GM19043 (cell line): ENCODE data around the gene ATOX1.
A peak's percentile ranks its signal among the peaks of the same experiment; 100 is the strongest.
"Not testable (repeated sequence)": the region's sequence is repeated elsewhere in the genome, so short reads cannot be mapped to it uniquely, and the experiment has no call there.

Source experiments
- ATAC-seq: cut with Tn5 transposase; IDR thresholded peaks from one replicate; pipeline ENCODE4 v1.9.1; 2021; ENCODE audit warnings: low read depth; ENCODE audit not compliant: unreplicated experiment

ATOX1 gene, protein sequence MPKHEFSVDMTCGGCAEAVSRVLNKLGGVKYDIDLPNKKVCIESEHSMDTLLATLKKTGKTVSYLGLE

DNA sequence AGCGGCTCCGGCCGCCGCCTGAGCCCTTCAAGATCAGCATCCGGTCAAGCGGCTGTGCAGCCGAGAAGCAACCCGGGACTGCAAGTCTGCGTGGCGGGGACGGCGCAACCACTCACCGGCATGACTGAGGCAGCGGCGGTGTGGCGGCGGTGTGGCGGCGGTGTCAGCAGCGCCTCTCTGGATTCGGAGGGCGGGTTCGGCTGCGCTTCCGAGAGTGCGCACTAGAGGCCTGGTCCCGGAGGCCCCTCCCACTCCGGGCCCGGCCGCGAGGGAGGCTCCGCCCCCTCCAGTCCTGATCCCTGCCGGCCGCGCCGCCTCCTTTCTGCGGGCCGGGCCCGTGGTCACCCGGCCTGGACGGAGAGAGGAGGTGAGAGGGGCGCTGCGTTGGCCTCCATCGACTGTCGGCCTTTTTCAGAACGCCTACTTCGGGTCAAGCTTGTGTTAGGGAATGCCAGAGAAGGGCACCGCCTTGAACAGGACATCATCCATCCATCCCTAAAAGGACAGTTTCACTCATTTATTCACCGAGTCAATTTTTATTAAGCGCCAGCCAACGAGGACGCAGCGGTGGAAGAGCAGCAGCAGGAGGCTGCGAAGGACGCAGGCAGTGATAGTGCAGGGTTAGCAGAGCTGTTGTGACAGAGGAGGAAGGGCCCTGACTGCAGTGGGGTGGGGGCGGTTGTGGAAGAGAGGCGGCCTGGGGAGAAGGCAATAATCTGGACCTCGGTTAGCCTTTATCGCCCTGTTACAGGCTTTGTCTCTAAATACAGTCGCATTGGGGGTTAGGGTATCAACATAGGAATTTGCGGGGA is at the start of gene ATOX1:
Gene ATOX1 (minus strand): TSS at position 202 of the 812 bp plus-strand sequence. CDS start 80 bp downstream, at position 122.
- peak; percentile 97 for ATAC-seq

- ATAC-seq, result no peak
Observed at GRCh38 chr5:151805414-151806223, 47.2 kb upstream of the ATOX1 start.

DNA sequence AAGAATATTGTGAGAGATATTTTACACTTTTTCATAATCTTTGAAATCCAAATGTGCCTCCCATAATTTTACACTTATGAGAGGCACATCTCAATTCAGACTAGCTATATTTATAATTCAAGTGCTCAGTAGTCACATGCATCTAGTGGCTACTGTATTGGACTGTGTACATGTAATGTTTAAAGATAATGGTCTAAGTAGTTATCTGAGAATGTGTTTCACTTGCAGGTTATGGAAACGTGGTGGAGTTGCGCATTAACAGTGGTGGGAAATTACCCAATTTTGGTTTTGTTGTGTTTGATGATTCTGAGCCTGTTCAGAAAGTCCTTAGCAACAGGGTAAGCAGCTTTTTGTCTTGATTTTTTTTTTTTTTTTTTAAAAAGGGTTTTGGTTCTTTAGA is 42.1 kb upstream of the ATOX1 start:
- no peak for ATAC-seq

GRCh38 chr5:151799407-151799806 is 41.0 kb upstream of the ATOX1 start:
- no peak for ATAC-seq

- ATAC-seq, result no peak
Observed at GRCh38 chr5:151798674-151799073, 40.2 kb upstream of the ATOX1 start.

DNA sequence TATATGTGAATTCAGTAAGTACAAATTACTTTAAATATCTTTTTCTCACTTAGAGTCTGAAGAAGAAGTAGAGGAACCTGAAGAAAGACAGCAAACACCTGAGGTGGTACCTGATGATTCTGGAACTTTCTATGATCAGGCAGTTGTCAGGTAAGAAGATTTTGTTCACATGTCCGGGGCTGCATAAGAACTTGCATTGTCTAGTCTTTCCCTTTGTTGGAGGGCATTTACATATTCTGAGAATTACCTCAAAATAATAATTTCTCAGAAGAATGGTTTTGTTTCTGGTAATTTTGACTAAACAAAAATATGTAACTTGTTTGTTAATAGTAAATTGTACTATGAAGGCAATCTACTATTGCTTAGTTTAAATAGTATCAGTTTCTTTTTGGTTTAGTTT is 37.0 kb upstream of the ATOX1 start:
- no peak for ATAC-seq

GRCh38 chr5:151793358-151793757 is 34.9 kb upstream of the ATOX1 start:
- ATAC-seq, result no peak

DNA sequence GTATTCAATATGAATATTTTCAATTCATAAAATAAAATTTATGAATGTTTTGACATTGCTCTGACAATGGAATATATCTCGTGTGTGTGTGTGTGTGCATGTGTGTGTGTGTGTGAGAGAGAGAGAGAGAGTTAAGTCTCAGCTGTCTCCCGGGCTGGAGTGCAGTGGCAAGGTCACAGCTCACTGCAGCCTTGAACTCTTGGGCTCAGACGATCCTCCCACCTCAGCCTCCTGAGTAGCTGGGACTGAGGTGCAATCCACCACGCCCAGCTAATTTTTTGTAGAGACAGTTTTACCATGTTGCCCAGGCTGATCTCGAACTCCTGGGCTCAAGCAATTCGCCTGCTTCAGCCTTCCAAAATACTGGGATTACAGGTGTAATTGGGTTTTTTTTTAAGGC is 29.4 kb upstream of the ATOX1 start:
- ATAC-seq, result no peak

- ATAC-seq, result no peak
Observed at GRCh38 chr5:151786468-151786867, 28.0 kb upstream of the ATOX1 start.

- no peak for ATAC-seq
Observed at GRCh38 chr5:151784141-151784540, 25.7 kb upstream of the ATOX1 start.

GRCh38 chr5:151783664-151784063 is 25.2 kb upstream of the ATOX1 start:
- ATAC-seq, result not testable (repeated sequence)

DNA sequence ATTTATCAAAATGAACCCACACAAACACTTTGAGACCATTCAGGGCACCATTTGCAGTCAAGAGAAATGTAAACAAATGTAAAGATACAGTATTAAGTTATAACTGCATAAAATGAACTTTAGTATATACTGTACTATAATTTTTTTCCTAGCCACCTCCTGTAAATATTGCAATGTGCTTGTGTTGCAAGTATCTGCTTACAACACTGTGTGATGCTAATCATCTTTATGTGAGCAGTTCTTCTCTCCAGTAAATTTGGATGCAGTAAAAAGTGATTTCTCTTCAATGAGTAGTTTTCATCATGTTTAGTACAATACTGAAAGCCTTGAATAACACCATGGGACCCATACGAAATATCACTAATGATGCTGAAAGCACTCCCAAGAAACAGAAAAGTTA is 22.8 kb upstream of the ATOX1 start:
- ATAC-seq, result no peak

DNA sequence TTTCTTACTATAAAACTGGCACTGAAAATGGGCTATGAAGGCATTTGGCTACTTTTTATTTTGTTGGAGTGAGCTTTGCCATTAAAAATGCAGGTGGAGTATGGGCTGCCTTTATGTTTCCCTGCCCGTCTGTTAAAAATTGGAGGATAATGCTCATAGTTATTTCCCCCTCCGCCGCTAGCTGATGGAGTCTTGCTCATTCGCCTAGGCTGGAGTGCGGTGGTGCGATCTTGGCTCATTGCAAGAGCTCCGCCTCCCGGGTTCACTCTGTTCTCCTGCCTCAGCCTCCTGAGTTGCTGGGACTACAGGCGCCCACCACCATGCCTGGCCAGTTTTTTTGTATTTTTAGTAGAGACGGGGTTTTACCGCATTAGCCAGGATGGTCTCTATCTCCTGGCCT is 21.9 kb upstream of the ATOX1 start:
- ATAC-seq, result no peak

- no peak for ATAC-seq
Observed at GRCh38 chr5:151779531-151780125, 21.2 kb upstream of the ATOX1 start.

- ATAC-seq, result no peak
Observed at GRCh38 chr5:151775025-151775606, 16.7 kb upstream of the ATOX1 start.

DNA sequence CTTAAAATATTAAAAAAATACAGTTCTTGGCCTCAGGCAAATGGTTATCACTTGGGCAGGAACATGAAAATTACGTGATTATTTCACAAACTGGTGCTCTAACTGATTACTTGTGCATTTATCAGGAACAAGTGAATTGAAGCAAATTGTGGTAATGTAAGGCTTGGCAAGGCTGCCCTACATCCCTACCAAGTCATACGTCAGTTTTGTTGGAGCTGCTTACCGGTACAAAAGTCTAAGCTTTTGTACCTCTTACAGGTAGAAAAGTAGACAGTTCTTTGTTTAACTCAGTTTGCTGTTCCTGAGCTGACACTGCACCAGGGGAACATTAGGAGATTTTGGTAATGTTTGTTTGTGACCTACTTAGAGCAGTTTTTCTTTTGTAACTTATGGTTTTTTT is 15.5 kb upstream of the ATOX1 start:
- ATAC-seq, result no peak

GRCh38 chr5:151772846-151773561 is 14.6 kb upstream of the ATOX1 start:
- ATAC-seq, result no peak

DNA sequence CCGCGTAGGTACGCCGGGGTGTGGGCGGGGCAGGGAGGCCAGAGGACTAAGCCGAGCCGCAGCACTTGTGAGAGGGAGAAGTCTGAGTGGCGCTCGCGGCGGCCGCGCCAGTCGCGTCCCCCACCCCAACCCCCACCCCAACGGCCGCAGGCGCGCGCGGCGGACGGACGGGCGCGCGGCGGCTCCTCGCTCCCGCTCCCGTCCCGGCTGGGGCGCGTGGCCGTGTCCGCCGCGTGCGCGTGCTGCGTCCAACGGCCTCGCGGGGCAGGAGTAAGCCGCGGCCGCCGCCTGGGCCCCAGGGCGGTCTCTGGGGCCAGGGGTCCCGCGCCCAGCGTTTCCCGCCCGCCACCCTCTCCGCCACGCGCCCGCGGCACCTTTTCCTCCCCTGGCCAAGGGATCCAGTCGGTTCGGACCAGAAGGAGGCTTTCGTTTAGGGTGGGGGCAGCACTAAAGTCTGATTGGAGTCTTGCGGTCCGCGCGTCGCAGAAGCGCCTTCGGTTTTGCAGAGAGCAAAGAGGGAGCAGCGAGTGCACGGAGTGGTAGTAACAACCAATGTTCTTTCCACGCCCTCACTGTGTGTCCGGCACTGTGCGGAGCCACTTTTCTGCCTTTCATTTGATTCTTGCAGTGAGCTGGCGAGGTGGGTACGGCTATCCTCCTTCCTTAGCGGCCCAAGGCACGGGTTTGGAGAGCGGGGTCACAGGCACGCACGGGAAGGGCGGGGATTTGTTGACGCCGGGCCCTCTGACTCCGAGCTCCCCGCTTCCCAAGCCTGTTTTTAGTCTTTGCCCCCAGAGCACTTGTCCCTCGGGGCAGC is 13.8 kb upstream of the ATOX1 start:
- no peak for ATAC-seq

GRCh38 chr5:151771259-151772028 is 13.0 kb upstream of the ATOX1 start, which contains the start of gene G3BP1:
TSS of gene G3BP1 (plus strand) at chr5:151771954. CDS start at chr5:151786621, 14,667 bp downstream.
- peak; percentile 73 for ATAC-seq
